KBM-7 (cell line): ENCODE data around the gene TNS3.
A peak's percentile ranks its signal among the peaks of the same experiment; 100 is the strongest.
"Not testable (repeated sequence)": the region's sequence is repeated elsewhere in the genome, so short reads cannot be mapped to it uniquely, and the experiment has no call there.

ENCODE experiments used
- DNase-seq: peaks from one replicate; pipeline ENCODE4 v3.0.0-alpha.2; 2015
- in situ Hi-C: fragments of 300-500 bp; cut with MboI; formaldehyde crosslinking; loops from 2 replicates; pipeline ENCODE4 v1.14.3; 2020; ENCODE audit warnings: low sequenced_read_pairs, low pct_unique_long_range_greater_than_20kb, mixed read lengths

The TNS3 gene

GRCh38 chr7:47278043-47278442, 303.9 kb downstream of the TNS3 start:
- in situ Hi-C loops, result no loop called here
- no peak for DNase-seq

DNA sequence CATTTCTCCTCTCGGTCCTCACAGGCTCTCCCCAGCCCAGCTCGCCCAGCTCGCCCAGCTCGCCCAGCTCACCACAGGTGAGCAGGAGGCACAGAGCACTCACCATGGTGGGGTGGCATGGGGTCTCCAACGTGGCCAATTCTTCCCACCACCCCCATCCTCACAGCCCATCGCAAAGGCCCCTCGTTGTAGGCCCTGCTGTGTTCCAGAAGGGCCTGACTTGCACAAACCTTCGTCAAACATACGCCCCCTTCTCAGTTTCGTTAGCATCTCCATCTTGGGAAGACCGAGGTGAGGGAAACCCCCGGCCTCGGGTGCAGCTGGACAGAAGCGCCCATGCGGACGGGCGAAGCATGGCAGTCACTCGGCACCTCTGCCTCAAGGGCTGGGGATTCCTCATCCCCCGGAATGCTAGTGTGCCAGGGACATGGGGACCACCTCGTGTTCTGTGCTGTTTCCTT, 304.6 kb downstream of the TNS3 start:
- in situ Hi-C loops, result no loop called here
- DNase-seq, result no peak

DNA sequence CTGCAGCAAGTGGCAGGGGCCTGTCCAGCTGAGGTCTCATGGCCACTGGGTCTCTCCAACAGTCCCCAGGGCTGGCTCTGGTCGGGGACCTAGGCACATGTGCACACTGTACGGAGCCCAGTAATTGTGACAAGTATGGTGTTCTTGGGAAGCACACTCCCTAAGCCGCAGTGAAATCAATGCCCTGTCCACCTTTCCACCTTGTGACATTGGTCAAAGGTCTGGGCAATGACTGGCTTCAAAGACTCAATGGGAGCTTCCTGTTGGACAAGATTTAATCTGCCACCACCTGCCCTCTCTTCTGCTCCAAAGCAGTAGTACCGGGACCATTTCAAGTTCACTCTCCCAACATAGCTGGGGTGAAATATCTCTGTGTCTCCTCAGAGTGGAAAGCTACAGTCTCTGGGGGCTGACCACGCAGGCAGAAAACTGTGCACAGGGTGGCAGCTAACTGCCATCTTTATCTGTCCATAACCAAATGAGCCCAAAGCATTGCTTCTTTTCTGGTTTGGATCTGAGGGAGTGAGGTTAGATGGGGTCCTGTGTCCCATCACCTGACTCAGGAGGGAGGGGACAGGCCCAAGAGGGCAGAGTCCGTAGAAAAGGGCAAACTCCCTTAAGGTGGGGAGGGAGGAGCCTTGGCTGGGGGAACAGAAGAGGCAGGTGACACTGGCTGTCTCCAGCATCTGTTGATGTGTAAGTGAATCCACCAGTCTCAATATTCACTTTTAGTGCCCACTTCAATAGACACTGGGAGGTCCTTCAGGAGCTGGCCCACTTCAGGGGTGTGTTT, 307.7 kb downstream of the TNS3 start:
- in situ Hi-C loops, result loop anchor here (25.0 kb wide), 1 partner anchor 563 kb away; no protein-coding TSS in a partner anchor
- DNase-seq, result no peak

GRCh38 chr7:47273088-47273487, 308.8 kb downstream of the TNS3 start:
- no peak for DNase-seq
- in situ Hi-C loops, result loop anchor here (25.0 kb wide), 1 partner anchor 564 kb away; no protein-coding TSS in a partner anchor

DNA sequence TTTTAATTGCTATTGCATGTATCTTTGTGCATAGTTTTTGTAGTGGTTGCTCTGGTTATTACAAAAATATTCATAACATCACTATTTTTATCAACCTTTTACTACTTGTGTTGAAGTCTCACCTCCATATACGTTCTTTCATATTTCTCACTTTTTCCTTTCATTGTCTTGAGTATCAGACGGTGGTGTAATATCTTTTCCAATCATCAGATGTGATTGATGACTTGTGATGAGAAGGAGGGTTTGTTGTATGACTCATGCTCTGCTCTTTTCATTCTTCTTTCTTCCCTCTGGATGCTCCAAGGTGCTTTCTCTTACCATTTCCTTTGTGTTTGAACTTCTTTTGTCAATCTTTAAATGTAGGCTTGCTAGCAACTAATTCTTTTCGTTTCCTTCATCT, 310.2 kb downstream of the TNS3 start:
- in situ Hi-C loops, result loop anchor here (25.0 kb wide), 1 partner anchor 566 kb away; no protein-coding TSS in a partner anchor
- DNase-seq, result no peak

DNA sequence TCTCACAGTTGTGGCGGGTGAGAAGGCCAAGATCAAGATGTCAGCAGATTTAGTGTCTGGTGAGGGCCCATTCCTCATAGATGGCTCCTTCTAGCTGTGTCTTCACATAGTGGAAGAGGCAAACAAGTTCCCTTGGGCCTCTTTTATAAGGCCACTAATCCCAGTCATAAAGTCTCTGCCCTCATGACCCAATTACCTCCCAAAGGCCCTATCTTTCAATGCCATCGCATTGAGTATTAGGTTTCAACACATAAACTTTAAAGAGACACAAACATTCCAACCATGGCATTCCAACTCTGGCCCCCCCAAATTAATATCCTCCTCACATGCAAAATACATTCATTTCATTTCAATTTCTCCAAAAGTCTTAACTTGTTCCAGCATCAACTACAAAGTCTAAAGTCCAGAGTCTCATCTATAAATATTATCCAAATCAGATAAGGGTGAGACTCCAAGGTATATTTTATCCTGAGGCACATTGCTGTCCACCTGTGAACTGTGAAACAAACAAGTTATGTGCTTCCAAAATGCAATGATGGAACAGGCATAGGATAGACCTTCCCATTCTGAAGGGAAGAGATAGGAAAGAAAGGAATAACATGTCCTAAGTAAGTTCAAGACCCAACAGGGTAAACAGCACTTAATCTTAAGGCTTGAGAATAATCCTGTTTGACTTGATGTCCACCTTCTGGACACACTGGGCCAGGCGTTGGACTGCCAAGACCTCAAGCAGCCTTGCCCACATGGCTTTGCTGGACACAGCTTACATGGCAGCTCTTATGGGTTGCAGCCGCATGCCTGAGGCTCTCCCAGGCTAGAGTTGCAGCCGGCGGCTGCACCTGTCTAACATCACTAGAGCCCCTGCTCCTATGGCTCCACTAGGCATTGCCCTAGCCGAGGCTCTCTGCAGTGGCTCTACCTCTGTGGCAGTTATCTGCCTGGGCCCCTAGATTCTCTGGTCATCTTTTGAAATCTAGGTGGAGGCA, 312.8 kb downstream of the TNS3 start:
- in situ Hi-C loops, result loop anchor here (25.0 kb wide), 1 partner anchor 568 kb away; no protein-coding TSS in a partner anchor

DNA sequence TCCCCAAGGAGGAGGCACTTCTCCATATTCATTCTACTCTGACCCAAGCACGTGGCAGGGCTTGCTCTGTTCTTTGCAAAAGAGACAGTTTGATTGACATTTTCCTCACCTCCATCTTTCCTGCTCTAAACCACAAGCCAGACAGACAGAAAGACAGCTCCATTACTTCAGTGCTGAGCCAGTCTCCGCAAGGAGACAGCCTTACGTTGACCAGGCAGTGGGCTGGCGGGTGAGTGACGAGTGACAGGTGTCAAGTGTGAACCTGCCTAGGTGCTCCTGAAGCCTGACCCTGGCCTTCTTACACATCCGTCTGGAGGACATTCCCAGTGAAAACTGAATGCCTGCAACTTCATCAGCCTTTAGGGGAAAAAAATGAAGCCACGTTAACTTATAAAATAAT, 314.6 kb downstream of the TNS3 start:
- no peak for DNase-seq
- in situ Hi-C loops, result loop anchor here (25.0 kb wide), 1 partner anchor 570 kb away; no protein-coding TSS in a partner anchor

More for the DNA sequence above, 312.8 kb downstream of the TNS3 start:
- DNase-seq, result no peak

GRCh38 chr7:47266799-47267198, 315.1 kb downstream of the TNS3 start:
- no peak for DNase-seq
- in situ Hi-C loops, result loop anchor here (25.0 kb wide), 1 partner anchor 571 kb away; no protein-coding TSS in a partner anchor

DNA sequence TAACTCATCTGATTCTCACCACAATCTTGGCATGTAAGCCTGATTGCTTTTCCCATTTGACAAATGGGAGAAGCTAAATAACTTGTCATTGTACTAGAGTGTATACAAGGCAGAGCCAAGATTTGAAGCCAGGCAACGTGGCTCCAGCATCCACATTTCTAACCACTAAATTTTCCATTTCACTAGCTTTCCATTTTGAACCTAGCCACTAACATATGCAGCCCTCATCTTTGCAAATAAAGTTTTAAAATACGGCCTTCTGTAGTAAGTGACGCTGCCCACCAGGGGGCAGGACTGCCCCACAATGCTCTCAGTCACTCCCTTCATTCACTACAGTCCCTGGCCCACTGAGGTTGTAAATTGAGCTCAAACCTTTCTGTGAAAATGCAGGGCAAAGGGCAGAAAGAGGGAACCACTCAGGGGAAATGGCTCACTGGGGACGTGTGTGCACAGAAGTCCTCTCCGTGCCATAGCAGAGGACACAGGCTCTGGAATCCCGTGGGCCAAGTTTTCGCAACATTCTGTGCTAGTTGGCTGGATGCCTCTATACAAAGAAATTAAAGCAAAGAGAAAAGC, 315.7 kb downstream of the TNS3 start:
- peak; percentile 76 for DNase-seq
- in situ Hi-C loops, result loop anchor here (25.0 kb wide), 1 partner anchor 571 kb away; no protein-coding TSS in a partner anchor

GRCh38 chr7:47265621-47266020, 316.3 kb downstream of the TNS3 start:
- in situ Hi-C loops, result loop anchor here (25.0 kb wide), 1 partner anchor 572 kb away; no protein-coding TSS in a partner anchor
- DNase-seq, result no peak

DNA sequence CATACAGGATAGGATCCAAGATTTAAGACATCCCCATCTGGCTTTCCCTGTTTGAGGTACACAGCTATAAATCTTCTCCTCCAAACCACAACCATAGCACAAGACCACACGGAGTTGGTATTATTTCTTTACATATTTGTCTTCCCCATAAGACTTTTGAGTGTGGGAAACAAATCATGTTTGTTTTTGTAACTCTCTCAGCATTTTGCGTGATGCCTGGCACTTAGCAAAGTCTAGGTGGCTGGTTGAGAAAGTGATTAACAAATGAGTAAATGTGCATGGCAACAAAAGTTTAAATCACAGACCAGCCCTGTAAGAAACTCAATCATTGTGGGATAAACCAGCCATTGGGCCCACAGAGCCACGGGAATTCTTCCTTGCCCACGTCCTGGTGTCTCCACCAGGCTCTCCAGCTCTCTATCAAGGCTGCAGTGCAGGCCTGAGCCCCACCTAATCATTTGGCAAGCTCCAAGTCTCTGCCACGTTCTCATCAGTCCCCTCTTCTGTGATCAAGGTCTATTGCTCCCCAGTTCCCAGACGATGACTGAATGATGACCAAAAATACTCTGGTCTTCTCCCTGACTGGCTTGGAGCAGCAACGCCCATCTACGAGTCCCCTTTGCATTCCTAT, 317.8 kb downstream of the TNS3 start:
- DNase-seq, result no peak
- in situ Hi-C loops, result loop anchor here (25.0 kb wide), 1 partner anchor 573 kb away; no protein-coding TSS in a partner anchor

DNA sequence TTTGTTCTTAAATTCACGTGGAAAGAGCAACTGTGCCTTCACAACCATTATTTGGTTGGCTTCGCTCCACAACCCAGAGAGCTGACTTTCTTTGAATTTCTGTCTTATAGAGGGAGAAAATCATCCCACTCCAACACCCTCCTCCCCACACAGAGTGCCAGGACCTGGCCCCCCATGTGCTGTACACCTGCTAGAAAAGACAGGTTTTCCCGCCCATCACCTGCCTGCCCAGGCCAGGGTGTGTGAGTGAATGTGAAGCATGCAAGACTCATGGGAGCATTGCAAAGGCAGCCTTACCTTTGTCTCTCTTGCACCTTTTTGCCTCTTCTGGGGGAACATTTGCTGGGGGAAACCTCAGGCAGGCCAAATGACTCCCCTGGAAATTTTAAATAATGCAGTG, 319.0 kb downstream of the TNS3 start:
- in situ Hi-C loops, result loop anchor here (25.0 kb wide), 1 partner anchor 574 kb away; no protein-coding TSS in a partner anchor

DNA sequence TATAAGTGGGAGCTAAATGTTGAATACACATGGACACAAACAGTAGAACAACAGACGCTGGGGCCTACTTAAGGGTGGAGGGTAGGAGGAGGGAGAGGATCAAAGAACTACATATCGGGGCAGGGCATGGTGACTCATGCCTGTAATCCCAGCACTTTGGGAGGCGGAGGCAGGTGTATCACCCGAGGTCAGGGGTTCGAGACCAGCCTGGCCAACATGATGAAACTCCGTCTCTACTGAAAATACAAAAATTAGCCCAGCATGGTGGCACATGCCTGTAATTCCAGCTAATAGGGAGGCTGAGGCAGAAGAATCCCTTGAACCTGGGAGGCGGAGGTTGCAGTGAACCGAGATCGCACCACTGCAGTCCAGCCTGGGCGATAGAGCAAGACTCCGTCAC, 319.8 kb downstream of the TNS3 start:
- in situ Hi-C loops, result loop anchor here (25.0 kb wide), 1 partner anchor 575 kb away; no protein-coding TSS in a partner anchor
- DNase-seq, result not testable (repeated sequence)

More for the DNA sequence above, 319.0 kb downstream of the TNS3 start:
- no peak for DNase-seq

- in situ Hi-C loops, result loop anchor here (25.0 kb wide), 1 partner anchor 577 kb away; no protein-coding TSS in a partner anchor
- no peak for DNase-seq
These were observed 321.6 kb downstream of the TNS3 start for GRCh38 chr7:47260270-47260669.

GRCh38 chr7:47259682-47260081, 322.2 kb downstream of the TNS3 start:
- no peak for DNase-seq
- in situ Hi-C loops, result loop anchor here (25.0 kb wide), 1 partner anchor 578 kb away; no protein-coding TSS in a partner anchor

- no peak for DNase-seq
- in situ Hi-C loops, result loop anchor here (25.0 kb wide), 1 partner anchor 579 kb away; no protein-coding TSS in a partner anchor
These were observed 323.1 kb downstream of the TNS3 start for GRCh38 chr7:47258798-47259197.

GRCh38 chr7:47256016-47256415, 325.9 kb downstream of the TNS3 start:
- no peak for DNase-seq
- in situ Hi-C loops, result loop anchor here (25.0 kb wide), 1 partner anchor 581 kb away; no protein-coding TSS in a partner anchor

DNA sequence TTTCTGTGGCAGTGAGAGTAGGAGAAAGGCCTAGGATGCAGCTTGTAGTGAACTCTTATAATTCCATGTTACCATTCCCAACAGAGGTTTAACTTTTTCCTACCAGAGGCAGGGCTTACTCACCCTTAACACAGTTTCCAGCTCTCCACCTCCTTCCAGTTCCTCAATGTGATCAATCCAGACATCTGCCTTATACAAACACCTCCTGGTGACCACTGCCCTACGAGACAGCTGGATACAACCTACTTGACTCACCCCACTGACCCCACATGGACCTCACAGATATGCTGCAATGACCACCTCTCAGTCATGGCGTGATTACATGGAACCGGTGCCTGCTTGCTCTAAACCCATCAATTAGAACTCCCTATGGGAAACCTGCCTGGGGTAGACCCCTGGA, 326.5 kb downstream of the TNS3 start:
- in situ Hi-C loops, result loop anchor here (25.0 kb wide), 1 partner anchor 582 kb away; no protein-coding TSS in a partner anchor

More for the DNA sequence above, 326.5 kb downstream of the TNS3 start:
- no peak for DNase-seq
